ENCODE measurements around the gene ANKRD55.
"Not testable (repeated sequence)": the region's sequence is repeated elsewhere in the genome, so short reads cannot be mapped to it uniquely, and the experiment has no call there.

Gene ANKRD55

DNA sequence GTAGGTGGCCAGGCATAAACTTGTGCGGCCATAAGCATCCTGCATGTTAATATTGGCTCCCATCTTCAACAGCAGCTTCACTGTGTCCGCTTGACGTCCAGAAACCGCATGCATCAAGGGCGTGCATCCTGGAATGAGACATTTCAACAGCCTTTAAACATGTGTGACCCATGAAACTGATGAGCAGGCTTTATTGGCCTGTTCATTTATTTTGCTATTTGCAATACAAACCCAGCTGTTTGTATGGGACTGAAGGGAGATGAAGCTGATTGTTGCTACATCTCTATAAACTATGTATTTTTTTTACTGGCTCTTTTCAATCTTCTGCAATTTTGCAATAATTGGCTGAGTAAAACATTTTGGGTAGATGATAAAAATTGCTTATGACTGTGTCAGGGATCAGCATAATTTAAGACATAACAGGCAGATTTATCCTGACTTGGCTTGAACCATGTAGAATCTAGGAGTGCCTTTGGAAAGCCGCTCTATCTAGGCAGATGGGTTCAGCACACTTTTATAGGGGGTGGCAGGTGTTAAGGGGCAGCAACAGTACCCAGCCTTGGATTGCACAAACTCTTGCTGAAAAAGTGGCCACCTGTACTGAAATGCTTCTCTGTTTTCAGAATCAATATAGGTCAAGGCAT lies 56.9 kb downstream of the ANKRD55 start:
- in situ Hi-C loops (cut with MboI; ENCODE audit: low sequenced_read_pairs): loop anchor here (25.0 kb wide), 1 partner anchor 189 kb away; the partner anchor contains the start of gene IL6ST

DNA sequence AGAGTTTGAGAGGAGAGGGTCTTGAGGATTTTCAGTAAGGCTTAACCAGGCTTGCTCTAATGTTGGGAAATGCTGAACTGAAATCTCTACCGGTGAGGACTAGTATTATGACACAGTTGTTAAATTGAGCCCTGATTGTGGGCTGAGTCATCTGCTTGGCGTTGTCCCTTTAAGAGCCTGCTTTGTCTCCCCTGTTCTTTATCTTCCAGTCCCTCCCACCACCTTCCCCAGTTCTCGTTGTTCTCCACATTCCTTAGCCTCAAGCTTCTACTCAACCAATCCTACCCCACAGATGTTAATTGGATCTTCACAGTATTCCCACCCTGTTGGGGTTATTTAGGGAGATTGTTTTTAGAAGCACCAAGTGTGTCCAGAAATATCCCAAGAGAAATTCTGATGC lies 57.6 kb downstream of the ANKRD55 start:
- in situ Hi-C loops (cut with MboI; ENCODE audit: low sequenced_read_pairs): loop anchor here (25.0 kb wide), 1 partner anchor 188 kb away; the partner anchor contains the start of gene IL6ST

GRCh38 chr5:56175021-56175420 lies 58.1 kb downstream of the ANKRD55 start:
- in situ Hi-C loops (cut with MboI; ENCODE audit: low sequenced_read_pairs): loop anchor here (25.0 kb wide), 1 partner anchor 188 kb away; the partner anchor contains the start of gene IL6ST

- in situ Hi-C loops (cut with MboI; ENCODE audit: low sequenced_read_pairs): no loop called here
Observed at GRCh38 chr5:56172241-56172640, 60.9 kb downstream of the ANKRD55 start.

- in situ Hi-C loops (cut with MboI; ENCODE audit: low sequenced_read_pairs): no loop called here
Observed at GRCh38 chr5:56170557-56170956, 62.6 kb downstream of the ANKRD55 start.

DNA sequence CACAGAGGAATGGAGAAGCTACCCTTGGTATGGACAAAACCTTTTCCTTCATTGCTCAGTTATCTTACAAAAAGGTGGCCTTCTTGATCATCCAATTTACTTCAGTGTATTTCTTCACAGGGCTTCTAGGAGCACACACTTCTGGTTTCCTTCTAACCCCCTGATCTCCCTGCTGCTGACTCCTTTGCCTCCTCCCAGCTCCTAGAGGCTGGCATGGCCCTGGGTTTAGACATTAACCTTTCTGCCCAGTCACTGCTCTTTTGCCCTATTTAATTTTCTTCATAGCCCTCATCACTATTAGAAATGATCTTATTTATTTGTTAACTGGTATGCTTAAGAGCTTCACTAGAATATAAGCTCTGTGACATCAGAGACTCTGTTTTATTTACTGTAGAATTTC lies 63.2 kb downstream of the ANKRD55 start:
- in situ Hi-C loops (cut with MboI; ENCODE audit: low sequenced_read_pairs): no loop called here

DNA sequence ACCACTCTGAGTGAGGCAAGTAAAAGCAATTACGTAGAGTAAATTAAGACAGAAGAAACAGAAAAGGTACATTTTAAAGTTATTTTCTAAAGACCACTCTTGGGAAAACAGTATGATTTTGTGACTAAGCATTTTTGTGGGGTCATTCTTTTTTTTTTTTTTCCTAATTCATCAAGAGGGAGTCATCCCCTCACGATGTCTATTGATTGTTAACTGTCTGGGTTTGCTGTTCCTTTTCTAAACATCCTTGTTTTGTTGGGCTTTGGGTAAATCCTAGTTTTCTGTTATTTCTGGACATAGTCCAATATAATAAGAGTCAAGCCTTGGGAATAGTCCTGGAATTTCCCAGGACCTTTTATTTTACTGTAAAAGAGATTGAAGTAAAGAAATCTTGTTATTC lies 63.8 kb downstream of the ANKRD55 start:
- in situ Hi-C loops (cut with MboI; ENCODE audit: low sequenced_read_pairs): no loop called here

DNA sequence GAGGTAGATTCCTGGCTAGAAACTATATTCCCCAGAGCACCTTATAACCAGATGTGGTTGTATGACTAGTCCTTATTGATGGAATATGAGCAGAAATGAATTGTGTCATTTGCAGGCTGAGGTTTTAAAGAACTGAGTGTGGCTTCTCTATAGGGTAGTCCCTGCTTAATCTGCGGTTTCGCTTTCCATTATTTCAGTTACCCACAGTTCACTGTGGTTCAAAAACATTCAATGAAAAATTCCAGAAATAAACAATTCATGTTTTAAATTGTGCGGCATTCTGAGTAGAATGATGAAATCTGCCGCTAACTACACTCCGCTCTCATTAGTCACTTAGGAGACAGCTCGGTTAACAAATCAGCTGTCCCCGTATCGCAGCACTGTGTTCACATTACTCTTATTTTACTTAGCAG lies 65.1 kb downstream of the ANKRD55 start:
- in situ Hi-C loops (cut with MboI; ENCODE audit: low sequenced_read_pairs): no loop called here

- in situ Hi-C loops (cut with MboI; ENCODE audit: low sequenced_read_pairs): no loop called here
Observed at GRCh38 chr5:56167519-56167918, 65.6 kb downstream of the ANKRD55 start.

GRCh38 chr5:56166671-56167385 lies 66.3 kb downstream of the ANKRD55 start:
- in situ Hi-C loops (cut with MboI; ENCODE audit: low sequenced_read_pairs): no loop called here

- in situ Hi-C loops (cut with MboI; ENCODE audit: low sequenced_read_pairs): no loop called here
Observed at GRCh38 chr5:56164376-56164775, 68.8 kb downstream of the ANKRD55 start.

GRCh38 chr5:56161927-56162326 lies 71.2 kb downstream of the ANKRD55 start:
- in situ Hi-C loops (cut with MboI; ENCODE audit: low sequenced_read_pairs): no loop called here

DNA sequence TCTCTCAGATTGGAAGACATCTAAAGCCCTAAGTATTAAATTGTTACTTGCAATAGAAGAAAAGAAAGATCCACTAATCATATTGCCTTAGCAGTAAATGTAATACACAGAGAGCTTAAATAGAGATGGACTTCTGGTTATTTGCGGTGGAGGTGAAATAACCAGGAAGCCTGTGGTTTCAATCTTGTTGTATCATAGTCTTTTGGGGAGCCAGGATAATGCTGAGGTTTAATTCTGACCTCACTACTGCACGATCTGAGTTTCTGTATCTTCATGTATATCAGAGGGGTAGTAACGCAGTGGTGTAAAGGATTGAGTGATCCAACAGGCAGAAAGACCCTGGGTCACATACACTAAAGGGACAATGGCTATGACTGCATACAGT lies 71.7 kb downstream of the ANKRD55 start:
- in situ Hi-C loops (cut with MboI; ENCODE audit: low sequenced_read_pairs): no loop called here

DNA sequence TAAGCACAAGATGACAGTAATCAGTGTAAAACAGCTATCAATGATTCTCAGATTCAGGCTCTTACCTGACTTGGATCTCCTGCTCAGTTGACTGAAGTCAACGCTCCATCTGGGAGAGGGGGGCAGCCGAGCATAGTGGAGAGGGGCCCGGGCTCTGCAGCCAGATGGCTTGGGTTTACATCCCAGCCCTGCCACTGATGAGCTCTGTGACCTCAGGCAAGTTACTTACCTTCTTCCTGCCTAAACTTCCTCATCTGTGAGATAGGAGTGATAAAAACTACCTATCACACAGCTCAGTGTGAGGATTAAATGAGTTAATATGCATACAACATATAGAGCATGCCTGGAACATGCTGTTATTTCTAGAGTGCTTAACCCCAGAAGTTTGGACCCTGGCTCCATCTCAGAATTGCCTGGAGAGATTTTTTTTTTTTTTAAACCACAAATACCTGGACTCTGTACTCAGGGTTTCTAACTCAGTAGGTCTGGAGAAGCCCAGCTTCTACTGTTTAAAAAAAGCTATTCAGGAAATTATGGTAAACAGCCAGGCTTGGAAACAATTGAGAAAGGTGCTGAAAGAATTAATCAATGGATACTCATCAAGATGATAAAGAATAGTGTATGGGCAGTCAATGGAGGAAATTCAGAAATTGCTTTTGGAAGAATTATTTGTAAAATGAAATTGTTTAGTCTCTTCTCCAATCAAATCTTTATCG lies 72.2 kb downstream of the ANKRD55 start:
- in situ Hi-C loops (cut with MboI; ENCODE audit: low sequenced_read_pairs): no loop called here

DNA sequence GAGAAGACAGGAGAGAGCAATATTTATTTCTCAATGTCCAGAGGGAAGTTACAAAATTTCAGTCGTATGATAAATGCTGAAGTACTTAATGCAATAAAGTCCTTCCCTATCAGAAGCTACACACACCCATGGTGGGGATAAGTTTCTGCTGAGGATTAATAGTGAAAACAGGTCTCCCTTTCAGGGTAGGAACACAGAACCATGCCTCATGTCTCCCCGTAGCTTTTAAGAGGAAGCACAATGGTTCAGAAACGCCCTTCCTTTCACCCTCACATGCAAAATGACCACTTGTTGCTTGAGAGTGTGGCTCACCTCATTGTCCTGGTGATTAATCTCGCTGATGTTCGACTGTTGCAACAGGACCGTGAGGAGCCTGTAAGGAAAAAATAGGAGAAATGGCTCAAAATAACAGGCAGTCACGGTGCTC lies 73.6 kb downstream of the ANKRD55 start:
- in situ Hi-C loops (cut with MboI; ENCODE audit: low sequenced_read_pairs): no loop called here

- in situ Hi-C loops (cut with MboI; ENCODE audit: low sequenced_read_pairs): no loop called here
Observed at GRCh38 chr5:56158331-56158960, 74.7 kb downstream of the ANKRD55 start.

DNA sequence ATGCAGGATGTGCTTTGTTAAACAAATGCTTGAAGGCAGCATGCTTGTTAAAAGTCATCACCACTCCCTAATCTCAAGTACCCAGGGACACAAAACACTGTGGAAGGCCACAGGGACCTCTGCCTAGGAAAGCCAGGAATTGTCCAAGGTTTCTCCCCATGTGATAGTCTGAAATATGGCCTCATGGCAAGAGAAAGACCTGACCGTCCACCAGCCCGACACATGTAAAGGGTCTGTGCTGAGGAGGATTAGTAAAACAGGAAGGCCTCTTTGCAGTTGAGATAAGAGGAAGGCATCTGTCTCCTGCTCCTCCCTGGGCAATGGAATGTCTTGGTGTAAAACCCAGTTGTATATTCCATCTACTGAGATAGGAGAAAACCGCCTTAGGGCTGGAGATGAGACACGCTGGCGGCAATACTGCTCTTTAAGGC lies 75.9 kb downstream of the ANKRD55 start:
- in situ Hi-C loops (cut with MboI; ENCODE audit: low sequenced_read_pairs): not testable (repeated sequence)

GRCh38 chr5:56156585-56157190 lies 76.4 kb downstream of the ANKRD55 start:
- in situ Hi-C loops (cut with MboI; ENCODE audit: low sequenced_read_pairs): not testable (repeated sequence)

DNA sequence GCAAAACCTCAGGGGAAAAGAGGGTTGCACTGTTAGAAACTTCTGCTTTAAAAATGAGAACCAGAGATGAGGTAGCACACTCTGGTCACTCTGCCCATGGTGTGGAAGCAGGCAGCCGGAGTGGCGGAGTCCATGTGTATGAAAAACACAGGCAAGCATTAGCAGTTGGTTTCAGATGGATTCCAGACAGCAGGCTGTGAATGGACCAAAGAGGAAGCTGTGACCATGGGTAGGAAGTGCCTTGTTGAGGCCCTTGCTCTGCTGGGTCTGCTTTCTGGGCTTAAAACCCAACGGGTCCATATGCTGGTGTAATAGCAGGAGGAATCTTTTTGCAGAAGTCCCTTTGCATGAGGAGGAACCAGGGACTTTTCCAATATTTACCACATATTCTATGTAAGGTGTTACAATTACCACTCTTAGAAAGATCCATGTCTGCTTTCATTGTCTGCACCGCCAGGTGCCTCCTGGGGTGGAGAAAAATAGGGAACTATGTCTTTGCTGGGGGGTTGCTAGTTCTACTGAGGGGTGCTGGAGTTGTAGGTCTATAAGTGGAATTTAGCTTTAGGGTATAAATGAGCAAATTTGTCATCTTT lies 77.0 kb downstream of the ANKRD55 start:
- in situ Hi-C loops (cut with MboI; ENCODE audit: low sequenced_read_pairs): no loop called here

GRCh38 chr5:56154732-56155484 lies 78.2 kb downstream of the ANKRD55 start:
- in situ Hi-C loops (cut with MboI; ENCODE audit: low sequenced_read_pairs): no loop called here

Measured in HL-60/S4 (cell line).